WTC11 (cell line): ENCODE data around the gene PTGR2. TPM values are rescaled to one million over a fixed set of nuclear protein-coding genes. Genes with fewer than 3 reads are reported as not detected.
A peak's percentile ranks its signal among the peaks of the same experiment; 100 is the strongest.

ENCODE experiments used
- ATAC-seq: fragments of 200-7000 bp; cut with Tn5 transposase; 2 replicates; pipeline ENCODE4 v1.10.0; 2021; ENCODE audit warnings: mild to moderate bottlenecking, moderate library complexity
- CTCF ChIA-PET: fragments of 300-600 bp; sonication (Branson Sonifier 250); formaldehyde crosslinking; loops from one replicate; lab custom pipeline; 2021; ENCODE audit warnings: antibody characterized with exemption; lab: Charles Lee
- POLR2A ChIA-PET: fragments of 350-600 bp; sonication (Branson Sonifier 250); formaldehyde crosslinking; loops from one replicate; lab custom pipeline; 2021; ENCODE audit warnings: antibody characterized with exemption; lab: Charles Lee
- DNase-seq: peaks from one replicate; pipeline ENCODE4 v3.0.0; 2021; ENCODE audit warnings: low spot score
- H3K27ac Mint-ChIP-seq: 2 replicates; pipeline ENCODE4 v1.8.0; 2021; ENCODE audit warnings: mixed read lengths
- H3K27me3 Mint-ChIP-seq: 2 replicates; pipeline ENCODE4 v1.8.0; 2021; ENCODE audit warnings: low read depth, mild to moderate bottlenecking, moderate library complexity, mixed read lengths
- H3K36me3 Mint-ChIP-seq: 2 replicates; pipeline ENCODE4 v1.8.0; 2021; ENCODE audit warnings: mixed read lengths
- H3K4me1 Mint-ChIP-seq: 2 replicates; pipeline ENCODE4 v1.8.0; 2022; ENCODE audit warnings: mixed read lengths
- H3K4me3 Mint-ChIP-seq: 2 replicates; pipeline ENCODE4 v1.8.0; 2021; ENCODE audit warnings: mild to moderate bottlenecking, moderate library complexity, mixed read lengths
- H3K9me3 Mint-ChIP-seq: 2 replicates; pipeline ENCODE4 v1.8.0; 2021; ENCODE audit warnings: mixed read lengths
- E2F4 ChIP-seq: sonication (generic); formaldehyde crosslinking; IDR thresholded peaks from 2 replicates; pipeline ENCODE4 v1.8.1; 2022; ENCODE audit warnings: low read depth, mild to moderate bottlenecking, moderate library complexity, missing genetic modification reagents, borderline replicate concordance
- E2F5 ChIP-seq: sonication (generic); formaldehyde crosslinking; IDR thresholded peaks from 2 replicates; pipeline ENCODE4 v1.8.1; 2022; ENCODE audit warnings: mild to moderate bottlenecking, moderate library complexity, missing genetic modification reagents
- ERG ChIP-seq: fragments of 250-450 bp; sonication (Bioruptor Pico); IDR thresholded peaks from 2 replicates; pipeline ENCODE4 v1.8.0; 2021; ENCODE audit warnings: mild to moderate bottlenecking
- ETV6 ChIP-seq: sonication (generic); formaldehyde crosslinking; IDR thresholded peaks from 2 replicates; pipeline ENCODE4 v1.8.1; 2022; ENCODE audit warnings: mild to moderate bottlenecking, missing genetic modification reagents
- FOXK1 ChIP-seq: sonication (generic); formaldehyde crosslinking; IDR thresholded peaks from 2 replicates; pipeline ENCODE4 v1.8.0; 2022; ENCODE audit warnings: mild to moderate bottlenecking, moderate library complexity, missing genetic modification reagents
- FOXP1 ChIP-seq: sonication (generic); formaldehyde crosslinking; IDR thresholded peaks from 2 replicates; pipeline ENCODE4 v1.8.0; 2022; ENCODE audit warnings: missing genetic modification reagents, mild to moderate bottlenecking, moderate library complexity, borderline replicate concordance
- MAX ChIP-seq: sonication (generic); formaldehyde crosslinking; IDR thresholded peaks from 2 replicates; pipeline ENCODE4 v1.8.0; 2022; ENCODE audit warnings: mild to moderate bottlenecking, missing genetic modification reagents
- MXD4 ChIP-seq: fragments of 250-450 bp; sonication (Bioruptor Pico); IDR thresholded peaks from 2 replicates; pipeline ENCODE4 v1.8.0; 2021; ENCODE audit warnings: mild to moderate bottlenecking, moderate library complexity, borderline replicate concordance
- OVOL2 ChIP-seq: fragments of 250-450 bp; sonication (Bioruptor Pico); IDR thresholded peaks from 2 replicates; pipeline ENCODE4 v1.9.0; 2021; ENCODE audit warnings: mild to moderate bottlenecking, borderline replicate concordance
- PREB ChIP-seq: sonication (generic); formaldehyde crosslinking; IDR thresholded peaks from 2 replicates; pipeline ENCODE4 v1.8.1; 2022; ENCODE audit warnings: mild to moderate bottlenecking, missing genetic modification reagents, moderate library complexity, borderline replicate concordance
- SOX15 ChIP-seq: fragments of 250-450 bp; sonication (Bioruptor Pico); IDR thresholded peaks from 2 replicates; pipeline ENCODE4 v1.9.0; 2021; ENCODE audit warnings: mild to moderate bottlenecking
- SP1 ChIP-seq: sonication (generic); formaldehyde crosslinking; conservative IDR thresholded peaks from 2 replicates; pipeline ENCODE4 v1.8.1; 2022; ENCODE audit warnings: missing genetic modification reagents
- STAT6 ChIP-seq: sonication (generic); formaldehyde crosslinking; conservative IDR thresholded peaks from 2 replicates; pipeline ENCODE4 v1.8.1; 2023; ENCODE audit warnings: mild to moderate bottlenecking, low read depth, missing genetic modification reagents, moderate library complexity
- TCF7 ChIP-seq: sonication (generic); formaldehyde crosslinking; IDR thresholded peaks from 2 replicates; pipeline ENCODE4 v1.8.0; 2022; ENCODE audit warnings: mild to moderate bottlenecking, low read depth, missing genetic modification reagents, moderate library complexity
- USF1 ChIP-seq: sonication (generic); formaldehyde crosslinking; IDR thresholded peaks from 2 replicates; pipeline ENCODE4 v1.8.0; 2022; ENCODE audit warnings: mild to moderate bottlenecking, missing genetic modification reagents
- ZBTB21 ChIP-seq: sonication (generic); formaldehyde crosslinking; IDR thresholded peaks from 2 replicates; pipeline ENCODE4 v1.8.1; 2023; ENCODE audit warnings: mild to moderate bottlenecking, missing genetic modification reagents, borderline replicate concordance
- ZNF263 ChIP-seq: sonication (generic); formaldehyde crosslinking; IDR thresholded peaks from 2 replicates; pipeline ENCODE4 v1.8.1; 2022; ENCODE audit warnings: low read depth, mild to moderate bottlenecking, moderate library complexity, missing genetic modification reagents
- ZNF281 ChIP-seq: sonication (generic); formaldehyde crosslinking; IDR thresholded peaks from 2 replicates; pipeline ENCODE4 v1.8.0; 2023; ENCODE audit warnings: mild to moderate bottlenecking, missing genetic modification reagents
- ZNF416 ChIP-seq: fragments of 250-450 bp; sonication (Bioruptor Pico); IDR thresholded peaks from 2 replicates; pipeline ENCODE4 v1.9.0; 2021; ENCODE audit warnings: mild to moderate bottlenecking, inconsistent platforms
- total RNA-seq: library from RNA; stranded (reverse); gene quantifications from 3 replicates; pipeline ENCODE4 v1.2.3, GENCODE V29; 2021

The PTGR2 gene
- total RNA-seq, 1 experiment from 2014 or later = 20.7 TPM

GRCh38 chr14:73887318-73887616 lies 35.6 kb downstream of the PTGR2 start:
- CTCF ChIA-PET = interaction anchor here (0.6 to 2.2 kb wide), 5 partner anchors 36 to 254 kb away, joined by 3 to 9 read pairs (median 5); partner anchors contain the start of gene PTGR2
- TF ChIP-seq SOX15 (CRISPR knock-in tag) = no peak
- TF ChIP-seq PREB (CRISPR knock-in tag) = no peak
- TF ChIP-seq ETV6 (CRISPR knock-in tag) = no peak
- no peak for TF ChIP-seq STAT6 (CRISPR knock-in tag)
- TF ChIP-seq ERG (CRISPR knock-in tag) = no peak
- TF ChIP-seq ZNF263 (CRISPR knock-in tag) = no peak
- no peak for TF ChIP-seq SP1 (CRISPR knock-in tag)
- no peak for TF ChIP-seq MXD4 (CRISPR knock-in tag)
- no peak for TF ChIP-seq FOXK1 (CRISPR knock-in tag)
- no peak for TF ChIP-seq ZBTB21 (CRISPR knock-in tag)
- TF ChIP-seq ZNF416 (CRISPR knock-in tag) = no peak
- no peak for TF ChIP-seq TCF7 (CRISPR knock-in tag)
- no peak for TF ChIP-seq FOXP1 (CRISPR knock-in tag)
- no peak for TF ChIP-seq MAX (CRISPR knock-in tag)
- no peak for TF ChIP-seq ZNF281
- no peak for TF ChIP-seq OVOL2 (CRISPR knock-in tag)
- TF ChIP-seq, all 79 proteins: peak for 0
- POLR2A ChIA-PET = interaction anchor here (1.3 to 1.6 kb wide), 4 partner anchors 36 to 170 kb away, joined by 4 to 10 read pairs (median 4); partner anchors contain the start of genes COQ6, FAM161B and PTGR2
- Mint-ChIP-seq H3K36me3 (peaks cover 7% of the 10 kb centered on the region), H3K4me3 (peak overlapping the region; percentile 88), H3K9me3 (no peaks in the 10 kb centered on the region), H3K27ac (peak overlapping the region; percentile 63), H3K4me1 (peaks cover 20% of the 10 kb centered on the region), H3K27me3 (no peaks in the 10 kb centered on the region)
- DNase-seq = no peak
- no peak for ATAC-seq

- POLR2A ChIA-PET = interaction anchor here (1.5 to 1.6 kb wide), 2 partner anchors 62 to 128 kb away, joined by 4 to 5 read pairs; partner anchors contain the start of genes COQ6 and FAM161B
- peak overlapping the region; percentile 57 for H3K27ac Mint-ChIP-seq
- CTCF ChIA-PET = interaction anchor here (0.8 to 2.2 kb wide), 3 partner anchors 62 to 159 kb away, joined by 3 to 9 read pairs (median 8); partner anchors contain the start of genes COQ6 and FAM161B
- TF ChIP-seq USF1 (CRISPR knock-in tag) (no peak), FOXP1 (CRISPR knock-in tag) (no peak), E2F5 (CRISPR knock-in tag) (no peak), E2F4 (CRISPR knock-in tag) (no peak), ZBTB21 (CRISPR knock-in tag) (no peak)
These were observed 36.2 kb downstream of the PTGR2 start for GRCh38 chr14:73887694-73888459.

More at GRCh38 chr14:73887694-73888459, 36.2 kb downstream of the PTGR2 start:
- H3K4me3 Mint-ChIP-seq = peak overlapping the region; percentile 88
- DNase-seq (no peak), ATAC-seq (no peak)
- peaks cover 7% of the 10 kb centered on the region for H3K36me3 Mint-ChIP-seq
- H3K9me3 Mint-ChIP-seq = no peaks in the 10 kb centered on the region
- H3K27me3 Mint-ChIP-seq = no peaks in the 10 kb centered on the region
- H3K4me1 Mint-ChIP-seq = peaks cover 20% of the 10 kb centered on the region
